CD4-positive, alpha-beta T cell treated with Interleukin-17A for 1 hour (primary cell): ENCODE measurements around the gene ZNF577.
"Not testable (repeated sequence)": the region's sequence is repeated elsewhere in the genome, so short reads cannot be mapped to it uniquely, and the experiment has no call there.

Experiments used
- DNase-seq: peaks from one replicate; pipeline ENCODE4 v3.0.0-alpha.2; 2020

ZNF577 gene

DNA sequence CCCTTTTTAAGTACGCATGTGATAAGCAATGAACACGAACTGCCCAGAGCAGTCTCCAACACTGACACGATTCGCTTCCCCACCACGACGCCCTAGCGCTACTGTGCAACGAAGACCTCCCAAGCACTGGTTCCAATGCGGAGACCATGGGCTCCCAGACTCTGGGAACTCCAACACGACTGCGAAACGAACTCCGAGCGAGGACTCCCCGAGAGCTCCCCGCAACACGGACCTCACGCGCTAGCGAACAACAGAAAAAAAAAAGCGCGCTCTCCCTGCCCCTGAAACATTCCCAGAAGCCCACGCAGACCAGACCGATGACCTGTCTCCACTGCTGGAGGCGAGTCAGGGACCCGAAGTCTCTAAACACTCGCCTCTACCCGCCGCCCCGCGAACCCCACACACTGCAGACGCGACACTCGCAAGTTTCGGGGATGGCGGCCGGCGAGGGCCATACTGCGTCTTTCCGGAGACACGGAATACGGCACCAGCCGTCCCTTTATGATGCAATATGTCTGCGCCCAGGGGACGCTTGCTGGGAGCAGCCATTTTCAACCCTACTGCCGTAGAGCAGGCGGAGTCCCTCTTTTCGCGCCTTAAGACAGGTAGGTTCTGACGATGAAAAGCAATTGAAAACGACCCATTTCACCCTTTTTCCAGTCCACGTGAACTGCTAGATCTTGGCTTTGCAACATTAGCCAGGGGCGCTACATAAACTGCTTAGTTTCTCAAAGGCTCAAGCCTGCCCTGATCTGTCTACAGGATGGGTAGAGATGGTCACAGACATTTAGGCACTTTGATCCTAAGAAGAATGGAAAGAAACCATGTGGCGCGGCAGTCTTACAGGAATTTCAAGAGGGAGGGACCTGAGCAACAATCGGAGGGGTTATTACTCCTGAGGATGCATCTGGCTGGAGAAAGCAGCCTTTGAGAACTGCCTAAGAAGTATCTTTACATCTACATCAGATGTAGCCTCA, at the start of gene ZNF577:
TSS of gene ZNF577 (minus strand) at position 430 of the 977 bp plus-strand sequence. CDS start 7,569 bp downstream, outside the sequence.
- peak; percentile 82 for DNase-seq

DNA sequence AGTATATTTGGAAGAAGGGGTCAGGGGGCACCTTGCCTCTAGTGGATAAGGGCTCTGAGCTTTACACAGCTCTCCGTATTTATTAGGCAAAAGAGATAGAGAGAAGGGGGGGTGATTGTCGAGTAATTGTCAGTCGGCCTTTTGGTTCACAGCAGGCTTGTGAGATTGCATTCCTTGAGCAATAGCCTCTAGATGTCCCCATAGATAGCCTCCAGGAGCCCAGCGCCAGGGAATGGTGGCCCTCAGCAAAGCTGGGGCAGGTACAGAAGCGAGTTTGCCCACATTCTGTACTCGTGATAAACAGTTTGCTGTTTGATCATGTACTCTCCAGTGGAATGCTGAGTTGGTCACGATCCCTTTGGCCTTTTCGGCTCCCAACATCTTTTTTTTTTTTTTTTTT, 44.2 kb upstream of the ZNF577 start:
- no peak for DNase-seq

GRCh38 chr19:51927859-51928258, 40.1 kb upstream of the ZNF577 start:
- no peak for DNase-seq

- peak; percentile 88 for DNase-seq
These were observed 39.3 kb upstream of the ZNF577 start, which contains the start of gene ZNF613 for GRCh38 chr19:51926784-51927741. Gene ZNF613, plus strand, starts transcription at chr19:51927472. Its CDS starts 8,749 bp downstream, at chr19:51936221.

GRCh38 chr19:51926426-51926783, 38.7 kb upstream of the ZNF577 start:
- DNase-seq = no peak

- peak; percentile 3 for DNase-seq
These were observed 34.2 kb upstream of the ZNF577 start for GRCh38 chr19:51921949-51922348.

DNA sequence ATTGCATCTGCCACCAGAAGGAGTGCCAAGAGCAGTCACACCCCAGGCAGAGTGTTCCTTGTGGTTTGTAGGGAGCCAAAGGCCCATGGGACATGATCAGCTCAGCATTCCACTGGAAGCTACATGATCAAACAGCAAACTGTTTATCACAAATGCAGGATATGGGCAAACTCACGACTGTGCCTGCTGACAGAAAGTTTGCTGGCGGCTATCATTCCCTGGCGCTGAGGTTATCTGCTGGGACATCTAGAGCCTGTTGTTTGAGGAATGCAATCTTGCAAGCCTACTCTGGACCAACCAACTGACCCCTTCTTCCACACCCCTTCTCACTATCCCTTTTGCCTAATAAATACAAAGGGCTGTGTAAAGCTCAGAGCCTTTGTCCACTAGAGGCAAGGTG, 31.9 kb upstream of the ZNF577 start:
- DNase-seq = no peak

GRCh38 chr19:51916167-51916566, 28.4 kb upstream of the ZNF577 start:
- no peak for DNase-seq

DNA sequence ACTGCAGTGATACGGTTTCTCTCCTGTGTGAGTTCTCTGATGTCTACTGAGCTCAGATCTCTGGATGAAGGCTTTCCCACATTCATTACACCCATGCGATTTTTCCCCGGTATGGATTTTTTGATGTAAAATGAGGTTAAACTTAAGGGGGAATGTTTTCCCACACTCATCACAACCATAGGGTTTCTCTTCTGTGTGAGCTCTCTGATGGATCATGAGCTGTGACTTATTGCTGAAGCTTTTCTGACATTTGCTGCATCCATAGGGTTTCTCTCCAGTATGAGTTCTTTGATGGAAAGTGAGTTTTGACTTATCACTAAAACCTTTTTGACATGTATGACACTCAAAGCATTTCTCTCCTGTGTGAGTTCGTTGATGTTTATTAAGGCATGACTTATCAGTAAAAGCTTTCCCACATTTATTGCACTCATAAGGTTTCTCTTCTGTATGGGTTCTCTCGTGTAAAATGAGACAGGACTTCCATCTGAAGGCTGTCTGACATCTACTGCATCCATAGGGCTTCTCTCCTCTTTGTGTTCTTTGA, 27.6 kb upstream of the ZNF577 start:
- DNase-seq = no peak

DNA sequence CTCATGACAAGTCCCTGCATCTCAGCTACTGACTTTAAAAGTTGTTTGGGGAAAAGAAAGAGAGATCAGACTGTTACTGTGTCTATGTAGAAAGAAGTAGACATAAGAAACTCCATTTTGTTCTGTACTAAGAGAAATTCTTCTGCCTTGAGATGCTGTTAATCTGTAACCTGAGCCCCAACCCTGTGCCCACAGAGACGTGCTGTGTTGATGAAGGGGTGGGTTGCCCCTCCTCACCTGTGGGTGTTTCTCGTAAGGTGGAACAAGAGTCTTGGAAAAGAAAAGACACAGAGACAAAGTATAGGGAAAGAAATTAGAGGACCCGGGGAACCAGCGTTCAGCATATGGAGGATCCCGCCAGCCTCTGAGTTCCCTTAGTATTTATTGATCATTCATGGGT, 20.2 kb upstream of the ZNF577 start:
- DNase-seq = not testable (repeated sequence)

- DNase-seq = not testable (repeated sequence)
These were observed 18.4 kb upstream of the ZNF577 start for GRCh38 chr19:51906108-51906507.

DNA sequence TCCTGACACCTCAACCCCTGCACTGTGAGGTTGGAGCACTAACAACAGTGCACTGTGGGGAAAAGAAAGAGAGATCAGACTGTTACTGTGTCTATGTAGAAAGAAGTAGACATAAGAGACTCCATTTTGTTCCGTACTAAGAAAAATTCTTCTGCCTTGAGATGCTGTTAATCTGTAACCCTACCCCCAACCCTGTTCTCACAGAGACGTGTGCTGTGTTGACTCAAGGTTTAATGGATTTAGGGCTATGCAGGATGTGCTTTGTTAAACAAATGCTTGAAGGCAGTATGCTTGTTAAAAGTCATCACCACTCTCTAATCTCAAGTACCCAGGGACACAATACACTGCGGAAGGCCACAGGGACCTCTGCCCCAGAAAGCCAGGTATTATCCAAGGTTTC, 17.9 kb upstream of the ZNF577 start:
- DNase-seq = not testable (repeated sequence)

GRCh38 chr19:51905206-51905605, 17.5 kb upstream of the ZNF577 start:
- no peak for DNase-seq

DNA sequence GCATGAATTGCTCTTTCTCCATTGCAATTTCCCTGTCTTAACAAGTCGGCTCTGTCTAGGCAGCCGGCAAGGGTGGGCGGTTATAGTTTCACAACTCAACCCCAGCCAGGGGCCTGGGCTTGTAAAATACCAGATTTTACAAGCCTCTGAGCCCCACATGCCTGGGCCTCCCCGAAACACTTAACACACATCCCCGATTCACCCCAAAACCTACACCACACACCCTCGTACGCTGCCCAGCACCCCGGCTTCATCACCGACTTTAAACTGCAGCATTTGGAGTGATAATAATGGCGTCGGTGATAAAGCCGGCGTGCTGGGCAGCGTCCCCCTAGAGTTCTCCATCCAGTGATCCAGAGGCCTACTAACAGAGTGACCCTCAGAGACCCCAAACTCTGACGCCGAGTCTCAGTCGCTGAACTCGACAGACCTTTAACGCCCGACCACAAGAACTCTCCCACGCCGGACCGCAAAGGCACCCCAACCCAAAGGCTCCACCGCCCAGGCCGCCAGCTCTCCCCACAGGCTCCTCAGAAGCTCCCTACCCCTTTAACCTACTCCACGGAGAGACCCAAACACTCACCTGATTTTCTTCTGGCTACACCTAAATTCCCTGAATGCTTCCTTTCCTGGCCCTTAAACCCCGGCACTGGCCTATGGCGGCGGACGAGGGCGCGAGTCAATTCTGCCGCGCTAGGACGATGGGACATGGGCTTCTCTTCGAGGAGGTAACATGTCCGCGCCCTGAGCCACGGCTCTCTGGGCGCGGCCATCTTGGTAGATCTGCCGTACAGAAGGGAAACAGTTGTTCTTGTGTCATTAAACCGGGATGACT, 16.8 kb upstream of the ZNF577 start, which contains the start of gene ZNF649:
TSS of gene ZNF649 (minus strand) at position 687 of the 835 bp plus-strand sequence. CDS start 4,910 bp downstream, outside the sequence.
- DNase-seq = peak; percentile 83

DNA sequence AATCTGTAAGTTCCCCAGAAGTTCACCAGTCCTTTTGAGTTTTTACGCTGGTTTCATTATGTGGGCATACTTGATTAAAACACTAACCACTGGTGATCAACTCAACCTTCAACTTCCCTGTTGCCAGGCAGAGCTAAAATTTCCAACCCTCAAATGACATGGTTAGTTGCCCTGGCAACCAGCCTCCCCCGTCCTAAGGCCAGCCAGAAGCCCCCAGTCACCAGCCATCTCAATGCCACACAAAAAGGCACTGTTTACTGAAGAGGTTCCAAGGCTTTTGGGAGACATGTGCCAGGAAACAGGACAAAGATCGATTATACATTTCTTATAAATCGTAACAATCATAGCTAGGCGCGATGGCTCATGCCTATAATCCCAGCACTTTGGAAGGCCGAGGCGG, 15.4 kb upstream of the ZNF577 start:
- no peak for DNase-seq

DNA sequence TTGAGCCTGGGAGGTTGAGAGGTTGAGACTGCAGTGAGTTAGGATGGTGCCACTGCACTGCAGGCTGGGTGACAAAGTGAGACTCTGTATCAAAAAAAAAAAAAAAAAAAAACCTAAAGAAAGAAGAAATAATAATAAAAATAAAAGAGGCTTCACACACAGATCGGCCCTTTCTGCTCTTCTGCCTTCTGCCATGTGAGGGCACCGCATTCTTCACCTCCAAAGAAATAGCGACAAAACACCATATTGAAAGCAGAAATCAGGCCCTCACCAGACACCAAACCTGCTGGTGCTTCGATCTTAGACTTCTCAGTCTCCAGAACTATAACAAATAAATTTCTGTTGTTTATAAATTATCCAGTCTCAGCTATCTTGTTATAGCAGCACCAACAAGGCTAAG, 14.1 kb upstream of the ZNF577 start:
- no peak for DNase-seq

DNA sequence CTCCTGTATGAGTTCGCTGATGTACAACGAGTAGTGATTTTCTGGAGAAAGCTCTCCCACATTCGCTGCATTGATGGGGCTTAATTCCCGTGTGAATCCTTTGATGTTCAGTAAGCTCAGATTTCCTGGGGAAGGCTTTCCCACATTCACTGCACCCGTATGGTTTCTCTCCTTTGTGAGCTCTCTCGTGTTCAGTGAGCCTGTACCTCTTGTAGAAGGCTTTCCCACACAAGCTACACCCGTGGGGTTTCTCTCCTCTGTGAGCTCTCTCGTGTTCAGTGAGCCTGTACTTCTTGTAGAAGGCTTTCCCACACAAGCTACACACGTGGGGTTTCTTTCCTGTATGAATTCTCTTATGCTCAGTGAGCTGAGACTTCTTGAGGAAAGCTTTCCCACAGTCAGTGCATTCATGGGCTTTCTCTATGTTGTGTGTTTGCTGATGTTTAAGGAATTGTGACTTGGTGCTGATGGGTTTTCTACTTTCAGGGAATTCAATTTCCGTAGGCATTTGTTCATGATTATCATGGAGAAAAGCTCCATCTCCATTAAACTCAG, 3.5 kb upstream of the ZNF577 start:
- DNase-seq = no peak

GRCh38 chr19:51889934-51890333, 2.2 kb upstream of the ZNF577 start:
- no peak for DNase-seq

DNA sequence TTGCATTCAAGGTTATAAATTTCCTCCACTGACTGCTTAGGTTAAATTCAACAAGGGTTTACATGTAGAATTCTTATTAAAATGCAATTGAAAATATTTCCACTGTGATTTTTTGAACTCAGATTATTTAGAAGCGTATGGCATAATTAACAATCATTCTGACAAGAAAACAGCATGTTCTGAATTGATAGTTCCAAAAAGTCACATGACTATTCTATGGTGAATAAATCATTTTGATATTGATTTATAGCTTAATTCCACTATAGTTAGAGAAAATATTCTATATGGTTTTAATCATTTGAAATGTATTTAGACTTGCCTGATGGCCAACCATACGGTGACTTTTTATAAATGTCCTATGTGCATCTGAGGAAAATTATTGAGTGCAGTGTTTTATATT, 3.0 kb downstream of the ZNF577 start:
- DNase-seq = no peak

- no peak for DNase-seq
These were observed 5.2 kb downstream of the ZNF577 start for GRCh38 chr19:51882518-51882917.

GRCh38 chr19:51873097-51873496, 14.7 kb downstream of the ZNF577 start:
- DNase-seq = no peak
